NT2/D1 (cell line): ENCODE measurements around the gene GARIN5B.

Source experiments
- SUZ12 ChIP-seq: IDR thresholded peaks from 2 replicates; pipeline ENCODE4 v1.6.1; 2011; ENCODE audit not compliant: insufficient read length, insufficient read depth; ENCODE audit errors: extremely low read depth
- YY1 ChIP-seq: IDR thresholded peaks from 2 replicates; pipeline ENCODE4 v1.6.1; 2011; ENCODE audit not compliant: insufficient read length, insufficient read depth

DNA sequence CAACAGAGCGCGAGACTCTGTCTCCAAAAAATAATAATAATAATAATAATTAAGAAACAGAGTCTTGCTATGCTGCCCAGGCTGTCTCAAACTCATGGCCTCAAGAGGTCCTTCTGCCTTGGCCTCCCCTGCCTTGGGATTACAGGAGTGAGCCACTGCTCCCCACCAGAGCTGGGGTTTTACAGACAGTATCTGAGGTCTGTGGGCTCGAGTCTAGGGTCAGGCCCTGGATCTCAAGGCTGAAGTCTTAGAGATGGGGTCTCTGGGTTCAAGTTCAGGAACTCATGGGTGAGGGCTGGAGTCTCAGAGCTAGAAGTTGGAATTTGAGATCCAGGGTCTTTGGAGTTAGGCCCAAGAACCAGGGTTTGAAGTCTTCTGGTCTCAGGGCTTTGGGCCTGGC is 3.7 kb upstream of the GARIN5B start:
- TF ChIP-seq YY1: no peak
- no peak for TF ChIP-seq SUZ12
